Stimulated activated CD4-positive, alpha-beta T cell treated with anti-CD3 and anti-CD28 coated beads, Interleukin-4, amount 100 ng/mL, for 24 hours (primary cell): ENCODE results near the gene TMEM150B.

Experiments used
- DNase-seq: peaks from one replicate; pipeline ENCODE4 v3.0.0-alpha.2; 2020

The TMEM150B gene

GRCh38 chr19:55273978-55274707 lies 51.0 kb downstream of the TMEM150B start:
- DNase-seq, result no peak

GRCh38 chr19:55272142-55272541 lies 53.0 kb downstream of the TMEM150B start:
- no peak for DNase-seq

- no peak for DNase-seq
Observed at GRCh38 chr19:55270172-55270942, 54.8 kb downstream of the TMEM150B start.

- DNase-seq, result no peak
Observed at GRCh38 chr19:55269299-55269698, 55.8 kb downstream of the TMEM150B start.

DNA sequence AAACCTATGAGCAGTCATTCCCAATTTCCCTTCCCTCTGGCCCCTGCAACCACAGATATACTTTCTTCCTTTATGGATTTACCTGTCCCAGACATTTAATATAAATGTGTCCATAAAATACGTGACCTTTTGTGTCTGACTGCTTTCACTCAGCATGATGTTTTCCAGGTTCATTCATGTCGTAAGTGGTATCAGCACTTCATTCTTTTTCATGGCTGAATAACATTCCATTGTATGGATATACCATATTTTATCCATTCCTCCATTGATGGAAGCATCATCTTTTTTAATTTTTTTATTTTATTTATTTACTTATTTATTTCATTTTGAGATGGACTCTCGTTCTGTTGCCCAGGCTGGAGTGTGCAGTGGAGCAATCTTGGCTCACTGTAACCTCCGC lies 58.3 kb downstream of the TMEM150B start:
- no peak for DNase-seq

- no peak for DNase-seq
Observed at GRCh38 chr19:55266404-55266803, 58.7 kb downstream of the TMEM150B start.

DNA sequence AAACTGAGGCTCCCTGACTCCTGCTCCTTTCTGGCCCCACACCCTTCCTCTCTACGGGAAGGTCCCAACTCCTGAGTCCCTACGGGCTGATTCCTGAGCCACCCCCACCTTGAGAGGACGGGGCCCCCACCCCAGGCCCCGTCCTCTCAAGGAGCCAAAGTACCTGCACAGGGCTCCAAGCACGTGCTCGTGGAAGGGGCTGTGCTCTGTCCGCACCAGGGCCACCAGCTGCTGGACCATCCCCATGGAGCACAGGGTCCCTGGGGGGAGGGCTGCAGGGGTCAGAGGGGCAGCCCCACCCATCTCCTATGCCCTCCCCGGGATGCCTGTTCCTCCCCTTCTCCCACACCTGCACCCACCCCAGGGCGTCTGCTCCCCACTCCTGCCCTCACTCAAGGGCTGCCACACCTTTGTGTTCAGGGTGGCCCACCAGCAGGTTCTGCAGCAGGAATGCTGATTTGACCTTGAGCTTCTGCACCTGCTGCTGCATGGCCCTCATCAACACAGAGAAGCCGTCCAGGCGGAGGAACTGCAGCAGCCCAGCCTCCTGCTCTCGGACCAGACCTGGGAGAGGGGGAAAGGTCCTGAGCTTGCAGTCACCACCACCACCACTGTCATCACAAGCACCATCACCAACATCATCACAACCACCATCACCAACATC lies 59.3 kb downstream of the TMEM150B start:
- no peak for DNase-seq

- DNase-seq, result no peak
Observed at GRCh38 chr19:55265173-55265572, 60.0 kb downstream of the TMEM150B start.

DNA sequence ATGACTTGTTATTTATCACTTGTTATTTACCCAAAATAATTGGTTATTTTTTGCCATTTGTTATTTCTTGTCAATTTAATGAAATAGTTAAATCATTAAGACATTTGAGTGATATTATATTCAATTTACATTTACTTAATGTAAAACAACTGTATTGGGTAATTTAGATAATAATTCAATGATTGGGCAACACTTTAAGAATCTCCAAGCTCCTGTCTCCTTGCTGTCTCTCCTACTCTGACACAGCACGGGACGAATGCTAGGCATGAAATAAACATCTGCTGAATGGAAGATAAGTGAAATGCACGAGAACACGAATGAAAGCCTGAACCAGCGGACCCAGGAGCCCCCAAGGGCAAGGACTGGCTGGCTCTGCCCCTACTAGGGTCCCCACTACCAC lies 60.6 kb downstream of the TMEM150B start:
- DNase-seq, result no peak
